Measurements from ENCODE around the gene IGHMBP2. TPM values are rescaled to one million over a fixed set of nuclear protein-coding genes. Genes with fewer than 3 reads are reported as not detected.

The IGHMBP2 gene
- polyA plus RNA-seq, 4 donors: 15.2 to 22.5 (median 16.3) TPM

DNA sequence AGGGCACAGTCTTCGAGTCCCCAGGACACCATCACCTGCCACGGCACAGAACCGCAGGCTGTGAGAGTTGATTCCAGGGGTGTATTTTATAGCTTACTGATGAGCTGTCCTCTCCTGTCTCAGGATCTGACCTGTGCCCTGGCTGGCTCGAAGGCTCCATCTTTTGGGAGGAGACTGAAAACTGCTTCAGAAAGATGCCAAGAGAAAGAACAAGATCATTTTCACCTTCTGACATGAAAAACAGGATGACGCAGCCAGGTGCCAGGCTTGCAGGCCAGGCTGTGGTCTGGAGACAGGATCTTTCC, 74.9 kb downstream of the IGHMBP2 start:
- no peak for DNase-seq (ENCODE audit: low read depth in 4 of 4, low spot score in 3 of 4)

DNA sequence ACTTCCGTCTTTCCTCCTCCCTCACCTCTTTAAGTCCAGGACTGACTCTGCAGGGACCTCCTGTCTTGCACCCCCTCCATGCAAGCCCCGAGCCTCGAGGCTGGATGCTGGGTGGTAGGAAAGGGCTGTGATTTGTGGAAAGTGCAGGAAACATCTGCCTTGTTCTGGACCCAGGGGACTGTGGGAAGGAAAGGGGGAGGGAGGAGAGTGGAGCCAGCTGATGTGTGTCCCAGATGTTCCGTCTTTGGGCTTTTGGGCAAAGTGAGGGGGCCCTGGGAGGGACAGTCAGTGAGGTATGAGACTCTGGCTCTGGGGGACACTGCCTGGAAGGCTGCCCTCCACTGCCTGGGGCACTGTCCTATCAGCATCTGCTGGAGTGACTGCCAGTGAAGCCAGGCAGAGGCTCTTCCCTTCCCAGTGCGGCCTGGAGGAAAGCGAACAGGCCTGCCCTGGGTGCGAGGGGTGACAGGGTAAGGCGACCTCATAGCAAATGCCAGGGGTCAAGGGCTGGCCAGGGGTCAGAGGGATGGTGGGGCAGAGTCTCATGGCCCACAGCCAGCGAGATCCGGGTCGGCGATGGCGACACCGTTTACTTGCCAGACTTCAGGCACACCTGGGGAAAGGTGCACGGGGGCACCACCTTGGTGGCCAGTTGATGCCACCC, 75.4 kb downstream of the IGHMBP2 start:
- DNase-seq (ENCODE audit: low read depth in 4 of 4, low spot score in 3 of 4): no peak

DNA sequence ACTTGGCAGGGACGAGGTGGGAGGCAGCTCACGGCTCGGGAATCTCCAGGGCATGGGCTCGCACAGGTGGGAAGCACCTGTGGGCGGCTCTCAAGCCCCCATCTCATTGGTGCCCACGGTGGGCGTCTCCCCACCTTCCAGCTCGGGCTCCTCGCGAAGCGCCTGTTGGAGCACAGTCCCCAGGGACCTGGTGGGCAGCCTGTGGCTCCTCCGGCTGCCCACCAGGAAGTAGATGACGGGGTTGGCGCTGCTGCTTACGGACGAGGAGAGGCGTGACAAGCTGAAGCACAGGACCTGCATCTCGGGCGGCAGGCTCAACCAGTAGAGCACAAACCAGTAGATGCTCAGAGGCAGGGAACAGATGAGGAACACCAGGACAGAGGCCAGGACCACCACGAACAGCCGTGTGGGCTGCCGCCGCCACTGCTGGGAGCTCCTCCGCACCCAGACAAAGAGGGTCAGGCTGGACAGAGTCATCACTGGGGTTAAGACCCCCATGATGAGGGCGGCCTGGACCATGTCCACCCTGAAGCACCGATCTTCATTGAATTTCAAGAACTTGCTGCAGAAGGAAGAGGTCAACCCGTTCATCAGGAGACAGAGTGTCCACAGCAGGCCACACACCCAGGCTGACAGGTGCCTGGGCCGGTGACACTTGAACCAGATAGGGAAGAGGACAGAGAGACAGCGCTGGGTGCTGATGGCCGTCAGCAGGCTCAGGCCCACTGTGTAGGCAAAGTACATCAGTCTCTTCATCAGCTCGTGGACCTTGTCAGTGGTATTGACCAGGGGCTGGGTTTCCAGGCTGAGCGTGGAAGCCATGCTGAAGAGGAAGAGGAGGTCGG, 76.5 kb downstream of the IGHMBP2 start:
- DNase-seq (ENCODE audit: low read depth in 4 of 4, low spot score in 3 of 4): no peak

DNA sequence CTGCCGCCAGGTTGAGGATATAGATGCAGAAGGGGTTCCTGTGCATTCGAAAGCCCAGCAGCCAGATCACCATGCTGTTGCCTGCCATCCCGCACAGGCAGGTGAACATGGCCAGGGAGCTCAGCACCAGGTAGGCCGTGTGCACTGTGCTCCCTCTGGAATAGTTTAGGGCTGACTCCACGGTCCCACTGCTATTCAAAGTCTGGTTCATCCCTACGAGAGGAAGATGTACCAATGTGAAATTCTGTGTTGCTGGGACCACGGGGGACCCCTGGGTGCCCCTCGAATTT, 77.0 kb downstream of the IGHMBP2 start, which contains the start of gene MRGPRD:
TSS of gene MRGPRD (minus strand) at position 211 of the 290 bp plus-strand sequence. CDS start at position 211, 0 bp downstream.
- no peak for DNase-seq (ENCODE audit: low read depth in 4 of 4, low spot score in 3 of 4)

DNA sequence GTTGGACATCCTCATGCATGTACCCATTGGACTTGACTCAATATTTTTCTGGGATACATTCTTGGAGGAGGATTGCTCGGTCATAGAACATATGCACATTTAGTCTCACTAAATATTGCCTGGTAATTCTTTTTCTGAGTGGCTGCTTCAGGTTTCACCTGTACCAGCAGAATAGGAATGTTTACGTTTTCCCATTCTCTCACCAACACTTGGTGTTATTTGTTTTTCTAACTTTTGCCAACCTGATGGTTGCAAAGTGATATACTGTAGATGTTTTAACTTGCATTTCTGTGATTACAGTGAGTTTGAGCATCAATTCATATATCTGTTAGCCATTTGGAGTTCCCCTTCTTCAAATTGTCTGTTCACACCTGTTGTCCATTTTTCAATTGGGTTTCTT, 78.4 kb downstream of the IGHMBP2 start:
- no peak for DNase-seq (ENCODE audit: low read depth in 4 of 4, low spot score in 3 of 4)

DNA sequence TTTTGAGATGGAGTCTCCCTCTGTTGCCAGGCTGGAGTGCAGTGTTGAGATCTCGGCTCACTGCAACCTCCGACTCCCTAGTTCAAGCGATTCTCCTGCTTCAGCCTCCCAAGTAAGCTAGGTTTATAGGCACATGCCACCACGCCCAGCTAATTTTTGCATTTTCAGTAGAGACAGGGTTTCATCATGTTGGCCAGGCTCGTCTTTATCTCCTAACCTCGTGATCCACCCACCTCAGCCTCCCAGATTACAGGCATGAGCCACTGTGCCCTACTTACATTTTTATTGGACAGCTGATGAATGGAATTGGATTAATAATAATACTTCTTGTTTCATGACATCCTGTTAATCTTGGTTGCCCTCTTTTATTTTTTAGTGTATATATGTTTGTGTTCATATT, 80.1 kb downstream of the IGHMBP2 start:
- DNase-seq (ENCODE audit: low read depth in 4 of 4, low spot score in 3 of 4): no peak

DNA sequence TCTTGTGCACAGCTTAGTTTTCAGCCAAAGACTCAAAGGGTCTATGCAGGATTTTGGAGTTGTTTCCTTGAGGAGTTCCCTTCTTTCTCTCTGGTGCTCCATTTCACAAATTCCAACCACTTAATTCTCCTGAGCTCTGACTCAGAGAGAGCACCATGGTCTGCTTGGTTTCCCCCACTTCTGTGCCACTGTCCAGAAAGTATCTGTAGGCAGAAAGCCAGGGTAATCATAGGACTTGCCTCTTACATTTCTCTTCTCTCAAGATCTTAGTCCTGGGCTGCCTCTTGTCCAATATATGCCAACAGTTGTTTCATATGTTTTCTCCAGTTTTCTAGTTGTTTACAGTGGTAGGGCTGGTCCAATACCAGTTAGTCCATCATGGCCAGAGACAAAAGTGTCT, 83.5 kb downstream of the IGHMBP2 start:
- no peak for DNase-seq (ENCODE audit: low read depth in 4 of 4, low spot score in 3 of 4)

DNA sequence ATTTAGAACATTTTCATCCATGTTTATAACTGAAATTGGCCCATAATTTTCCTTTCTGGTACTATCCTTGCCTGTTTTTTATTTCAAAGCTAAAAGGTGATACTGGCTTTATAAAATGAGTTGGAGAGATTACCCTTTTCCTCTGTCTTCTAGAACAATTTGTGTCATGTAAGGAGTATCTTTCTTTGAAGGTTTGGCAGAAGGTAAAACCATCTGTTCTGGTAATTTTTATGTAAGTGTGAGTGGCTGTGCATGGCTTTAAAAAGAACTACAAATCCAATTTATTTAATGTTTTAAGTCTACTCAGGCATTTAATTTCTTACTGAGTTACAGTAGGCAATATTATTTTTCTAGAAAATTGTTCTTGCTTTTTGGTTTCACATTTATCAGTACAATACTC, 84.8 kb downstream of the IGHMBP2 start:
- no peak for DNase-seq (ENCODE audit: low read depth in 4 of 4, low spot score in 3 of 4)

Other genes starting within 250 kb of the IGHMBP2 start
- 1 to 10 TPM in 1 of 4 donors, under 1 TPM in 2, not detected in 1; 0.42 to 1.1 (median 0.44) TPM for gene GAL, start 219.3 kb upstream of the IGHMBP2 start, polyA plus RNA-seq (ENCODE audit: insufficient read length in 4 of 4)
- 10 to 100 TPM; 17.8 to 21.3 (median 19.5) TPM for gene TESMIN, start 152.4 kb upstream of the IGHMBP2 start, polyA plus RNA-seq (ENCODE audit: insufficient read length in 4 of 4)
- 10 to 100 TPM; 31.6 to 37.1 (median 35.4) TPM for gene CPT1A, start 62.0 kb upstream of the IGHMBP2 start, polyA plus RNA-seq (ENCODE audit: insufficient read length in 4 of 4)
- 10 to 100 TPM; 68.3 to 90.7 (median 73.2) TPM for gene MRPL21, start 59 bp upstream of the IGHMBP2 start, polyA plus RNA-seq (ENCODE audit: insufficient read length in 4 of 4)
- gene MRGPRD, start 77.1 kb downstream of the IGHMBP2 start, polyA plus RNA-seq (ENCODE audit: insufficient read length in 4 of 4): not detected
- gene MRGPRF, start 109.4 kb downstream of the IGHMBP2 start, polyA plus RNA-seq (ENCODE audit: insufficient read length in 4 of 4): 10 to 100 TPM; 26.0 to 32.4 (median 26.5) TPM
- gene TPCN2, start 145.0 kb downstream of the IGHMBP2 start, polyA plus RNA-seq (ENCODE audit: insufficient read length in 4 of 4): 10 to 100 TPM; 13.8 to 17.1 (median 16.1) TPM

Measured in right renal pelvis (tissue), 4 donors.